K562 (cell line): Measurements from ENCODE around the gene SRI. TPM values are rescaled to one million over a fixed set of nuclear protein-coding genes. Genes with fewer than 3 reads are reported as not detected.
A peak's percentile ranks its signal among the peaks of the same experiment; 100 is the strongest.

ENCODE experiments used
- ARID1B ChIP-seq: fragments of 450-650 bp; IDR thresholded peaks from 2 replicates; pipeline ENCODE4 v1.6.1; 2016; ENCODE audit warnings: antibody characterized with exemption, mild to moderate bottlenecking, inconsistent platforms
- ATF3 ChIP-seq, 2 experiments: fragments of 450-650 bp in 1 of 2; sonication (generic) in 1 of 2; formaldehyde crosslinking in 1 of 2; IDR thresholded peaks in 1 of 2; conservative IDR thresholded peaks in 1 of 2; 2 replicates each; pipeline versions ENCODE4 v1.6.1 to v1.8.1; 2016 to 2023; ENCODE audit warnings: mild to moderate bottlenecking in 2 of 2, moderate library complexity in 2 of 2, inconsistent platforms in 1 of 2, missing genetic modification reagents in 1 of 2
- ATF7 ChIP-seq: fragments of 450-650 bp; IDR thresholded peaks from 2 replicates; pipeline ENCODE4 v1.7.1; 2014; ENCODE audit warnings: mild to moderate bottlenecking, moderate library complexity
- DEAF1 ChIP-seq: fragments of 450-650 bp; formaldehyde crosslinking; IDR thresholded peaks from 2 replicates; pipeline ENCODE4 v1.4.0; 2020; ENCODE audit warnings: mild to moderate bottlenecking, moderate library complexity
- FOXK2 ChIP-seq, 2 experiments: fragments of 450-650 bp; IDR thresholded peaks in 1 of 2; conservative IDR thresholded peaks in 1 of 2; 2 replicates each; pipeline ENCODE4 v1.6.1; 2016; ENCODE audit warnings: low read depth in 2 of 2, mild to moderate bottlenecking in 1 of 2
- GABPA ChIP-seq: fragments of 200-800 bp; sonication (Bioruptor generic); conservative IDR thresholded peaks from 2 replicates; pipeline ENCODE4 v1.6.1; 2016; ENCODE audit warnings: low read depth, missing genetic modification characterization, missing compliant biosample characterization
- JUND ChIP-seq, 2 experiments: IDR thresholded peaks; 2 replicates in 1 of 2; 3 replicates in 1 of 2; pipeline ENCODE4 v1.6.1; 2011; ENCODE audit warnings: borderline replicate concordance in 2 of 2, low read depth in 2 of 2, low read length in 2 of 2, improper control_type of control experiment in 1 of 2, missing biosample characterization in 1 of 2, missing genetic modification characterization in 1 of 2, missing genetic modification reagents in 1 of 2
- MGA ChIP-seq: fragments of 450-650 bp; IDR thresholded peaks from 2 replicates; pipeline ENCODE4 v1.6.1; 2016; ENCODE audit warnings: mild to moderate bottlenecking, moderate library complexity
- SMARCC2 ChIP-seq: fragments of 450-650 bp; IDR thresholded peaks from 2 replicates; pipeline ENCODE4 v1.6.1; 2017; ENCODE audit warnings: antibody characterized with exemption, moderate library complexity, mild to moderate bottlenecking, low read depth
- VEZF1 ChIP-seq: fragments of 200-800 bp; sonication (Bioruptor generic); IDR thresholded peaks from 2 replicates; pipeline ENCODE4 v1.6.1; 2017; ENCODE audit warnings: missing genetic modification characterization, missing compliant biosample characterization
- polyA plus RNA-seq, 8 experiments: library from polyadenylated mRNA; depleted of rRNA in 4 of 8; stranded (reverse) in 5 of 8; unstranded in 3 of 8; fragments of >200 nt; fragmentation: Nextera tagmentation in 2 of 8; fragmentation: Illumina TruSeq in 1 of 8; extraction: Ambion mirVana in 2 of 8; extraction: Trizol in 1 of 8; gene quantifications; 2 replicates each; pipeline versions ENCODE4 v1.2.1 to v1.2.3, GENCODE V29; 2011 to 2014; ENCODE audit warnings: inconsistent platforms in 1 of 8, missing spikeins in 1 of 8
- total RNA-seq, 7 experiments: library from RNA; depleted of rRNA in 6 of 7; stranded (reverse); fragments of >200 nt in 6 of 7; fragmentation: Illumina TruSeq in 2 of 7; extraction: Trizol in 2 of 7; gene quantifications; 2 replicates each; pipeline versions ENCODE4 v1.2.1 to v1.2.3, GENCODE V29; 2011 to 2021; ENCODE audit warnings: low replicate concordance in 1 of 7

Gene SRI
- total and polyA plus RNA-seq, 9 of the 15 experiments (the other 6 are each of a cell fraction or from before 2014, with no cell fraction given): 56.4 to 158 (median 119) TPM

GRCh38 chr7:88184848-88185304, 35.0 kb downstream of the SRI start (continued):
- TF ChIP-seq MGA: peak; percentile 27; the same call in 1 of the 2 replicates
- TF ChIP-seq DEAF1 (CRISPR knock-in tag): 0 out of 2 replicates have a peak, but pooled peaks have one; percentile 5
- TF ChIP-seq ATF3 (IDR thresholded peaks at IDR 0.05): peak; percentile 82
- TF ChIP-seq ATF3 (CRISPR knock-in tag; conservative IDR thresholded peaks at IDR 0.05): no peak
- TF ChIP-seq ARID1B: peak; percentile 60
- 0 out of 2 replicates have a peak, but pooled peaks have one; percentile 15 for TF ChIP-seq VEZF1 (CRISPR knock-in tag)
- TF ChIP-seq FOXK2 (conservative IDR thresholded peaks at IDR 0.05 in 1 of 2, IDR thresholded peaks at IDR 0.05 in 1 of 2; ENCODE audit: low read depth in 2 of 2): 0 out of 4 replicates have a peak, but pooled peaks of 1 of the 2 experiments have one; percentile 17
- TF ChIP-seq JUND (IDR thresholded peaks at IDR 0.05; ENCODE audit: borderline replicate concordance, low read depth, low read length): peak; percentile 87
- TF ChIP-seq JUND (tag; IDR thresholded peaks at IDR 0.05; ENCODE audit: borderline replicate concordance, low read depth, low read length): peak; percentile 87; the same call in 2 of the 3 replicates
- peak; percentile 40; the same call in 1 of the 2 replicates for TF ChIP-seq SMARCC2
- peak; percentile 77 for TF ChIP-seq GABPA (tag)
- TF ChIP-seq ATF7: 0 out of 2 replicates have a peak, but pooled peaks have one; percentile 11
